K562 (cell line): ENCODE data around the gene NCCRP1.

Source experiments
- PCBP1 ChIP-seq: fragments of 200-400 bp; formaldehyde crosslinking; IDR thresholded peaks from 2 replicates; pipeline ENCODE4 v1.6.1; 2018; ENCODE audit warnings: mild to moderate bottlenecking, low read depth, low read length; ENCODE audit not compliant: poor library complexity, severe bottlenecking
- ZNF175 ChIP-seq: fragments of 200-800 bp; sonication (Bioruptor generic); IDR thresholded peaks from 2 replicates; pipeline ENCODE4 v1.6.1; 2016; ENCODE audit warnings: low read depth, mild to moderate bottlenecking, missing genetic modification characterization, missing compliant biosample characterization
- TF ChIP-seq, protein P1 (sequence below): sonication (generic); formaldehyde crosslinking; IDR thresholded peaks from 2 replicates; pipeline ENCODE4 v1.8.1; 2022; ENCODE audit warnings: missing genetic modification reagents
- TF ChIP-seq, protein P2 (sequence below), 3 experiments: IDR thresholded peaks in 2 of 3; conservative IDR thresholded peaks in 1 of 3; 2 replicates each; pipeline ENCODE4 v1.5.1; 2011 to 2012; ENCODE audit warnings: low read length in 3 of 3, mild to moderate bottlenecking in 3 of 3, control low read depth in 2 of 3, improper control_type of control experiment in 1 of 3, inconsistent platforms in 1 of 3, low read depth in 1 of 3, mixed read lengths in 1 of 3, moderate library complexity in 1 of 3; ENCODE audit not compliant: insufficient read depth in 2 of 3

DNA sequence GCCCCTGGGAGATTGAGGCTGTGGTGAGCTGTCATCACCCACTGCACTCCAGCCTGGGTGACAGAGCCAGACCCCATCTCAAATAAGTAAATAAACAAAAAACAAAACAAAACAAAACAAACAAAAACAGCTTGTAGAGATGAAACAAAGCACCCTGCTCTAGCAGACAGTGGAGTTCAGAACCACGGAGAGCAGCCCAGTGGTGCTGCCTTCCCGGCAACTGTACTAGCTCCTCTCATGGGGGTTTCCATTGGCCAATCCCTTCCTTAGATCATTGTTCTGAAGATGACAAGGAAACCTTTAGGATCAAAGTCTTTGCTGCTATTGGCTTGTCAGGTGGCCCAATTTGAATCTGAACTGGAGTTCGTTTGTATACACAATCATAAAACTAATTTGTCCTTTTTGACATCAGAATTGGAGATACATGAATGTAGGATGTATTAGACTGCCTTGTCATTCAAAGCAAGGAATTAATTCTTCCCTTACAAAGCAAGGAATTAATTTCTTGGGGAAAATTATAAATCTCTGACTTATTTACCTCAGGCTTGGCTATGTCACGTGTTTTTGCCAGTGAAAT lies 27.0 kb downstream of the NCCRP1 start:
- TF ChIP-seq, protein P1, sequence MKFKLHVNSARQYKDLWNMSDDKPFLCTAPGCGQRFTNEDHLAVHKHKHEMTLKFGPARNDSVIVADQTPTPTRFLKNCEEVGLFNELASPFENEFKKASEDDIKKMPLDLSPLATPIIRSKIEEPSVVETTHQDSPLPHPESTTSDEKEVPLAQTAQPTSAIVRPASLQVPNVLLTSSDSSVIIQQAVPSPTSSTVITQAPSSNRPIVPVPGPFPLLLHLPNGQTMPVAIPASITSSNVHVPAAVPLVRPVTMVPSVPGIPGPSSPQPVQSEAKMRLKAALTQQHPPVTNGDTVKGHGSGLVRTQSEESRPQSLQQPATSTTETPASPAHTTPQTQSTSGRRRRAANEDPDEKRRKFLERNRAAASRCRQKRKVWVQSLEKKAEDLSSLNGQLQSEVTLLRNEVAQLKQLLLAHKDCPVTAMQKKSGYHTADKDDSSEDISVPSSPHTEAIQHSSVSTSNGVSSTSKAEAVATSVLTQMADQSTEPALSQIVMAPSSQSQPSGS, result no peak
- no peak for TF ChIP-seq ZNF175 (CRISPR knock-in tag)
- TF ChIP-seq, protein P2, sequence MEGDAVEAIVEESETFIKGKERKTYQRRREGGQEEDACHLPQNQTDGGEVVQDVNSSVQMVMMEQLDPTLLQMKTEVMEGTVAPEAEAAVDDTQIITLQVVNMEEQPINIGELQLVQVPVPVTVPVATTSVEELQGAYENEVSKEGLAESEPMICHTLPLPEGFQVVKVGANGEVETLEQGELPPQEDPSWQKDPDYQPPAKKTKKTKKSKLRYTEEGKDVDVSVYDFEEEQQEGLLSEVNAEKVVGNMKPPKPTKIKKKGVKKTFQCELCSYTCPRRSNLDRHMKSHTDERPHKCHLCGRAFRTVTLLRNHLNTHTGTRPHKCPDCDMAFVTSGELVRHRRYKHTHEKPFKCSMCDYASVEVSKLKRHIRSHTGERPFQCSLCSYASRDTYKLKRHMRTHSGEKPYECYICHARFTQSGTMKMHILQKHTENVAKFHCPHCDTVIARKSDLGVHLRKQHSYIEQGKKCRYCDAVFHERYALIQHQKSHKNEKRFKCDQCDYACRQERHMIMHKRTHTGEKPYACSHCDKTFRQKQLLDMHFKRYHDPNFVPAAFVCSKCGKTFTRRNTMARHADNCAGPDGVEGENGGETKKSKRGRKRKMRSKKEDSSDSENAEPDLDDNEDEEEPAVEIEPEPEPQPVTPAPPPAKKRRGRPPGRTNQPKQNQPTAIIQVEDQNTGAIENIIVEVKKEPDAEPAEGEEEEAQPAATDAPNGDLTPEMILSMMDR (IDR thresholded peaks at IDR 0.05 in 2 of 3, conservative IDR thresholded peaks at IDR 0.05 in 1 of 3; ENCODE audit: insufficient read depth in 2 of 3, low read depth in 1 of 3, low read length in 3 of 3), result no peak
- no peak for TF ChIP-seq PCBP1
